Uterus (tissue), 4 donors: ENCODE results near the gene NISCH. TPM values are rescaled to one million over a fixed set of nuclear protein-coding genes. Genes with fewer than 3 reads are reported as not detected.

Experiments used
- DNase-seq, 2 donors: peaks; one replicate each; pipeline ENCODE4 v3.0.0-alpha.2; 2019 to 2020
- H3K27ac ChIP-seq, 2 donors: fragments of 200-600 bp; sonication (generic); 1 replicate in 1 of 2; 2 replicates in 1 of 2; pipeline ENCODE4 v1.5.1; 2016 to 2018
- H3K27me3 ChIP-seq, 2 donors: fragments of 200-600 bp; sonication (generic); one replicate each; pipeline ENCODE4 v1.5.1; 2018 to 2019; ENCODE audit warnings: control low read depth in 1 of 2
- H3K36me3 ChIP-seq, 2 donors: fragments of 200-600 bp; sonication (generic); one replicate each; pipeline ENCODE4 v1.5.1; 2019; ENCODE audit warnings: control low read depth in 1 of 2
- H3K4me1 ChIP-seq, 2 donors: fragments of 200-600 bp; sonication (generic); one replicate each; pipeline ENCODE4 v1.5.1; 2018 to 2019; ENCODE audit warnings: control low read depth in 1 of 2
- H3K4me3 ChIP-seq, 2 donors: fragments of 200-600 bp; sonication (generic); 1 replicate in 1 of 2; 2 replicates in 1 of 2; pipeline ENCODE4 v1.5.1; 2018 to 2019; ENCODE audit warnings: mild to moderate bottlenecking in 1 of 2
- H3K9me3 ChIP-seq, 2 donors: fragments of 200-600 bp; sonication (generic); one replicate each; pipeline ENCODE4 v1.5.1; 2019; ENCODE audit warnings: control low read depth in 1 of 2
- POLR2A ChIP-seq, 2 donors: fragments of 450-650 bp; IDR thresholded peaks; one replicate each; pipeline ENCODE4 v1.6.1; 2016; ENCODE audit warnings: antibody characterized with exemption in 2 of 2, mild to moderate bottlenecking in 1 of 2, moderate library complexity in 1 of 2
- intact Hi-C: fragments of 100-400 bp; cut with DNase I; formaldehyde crosslinking; loops from one replicate; pipeline ENCODE4 v1.15.1; 2023; ENCODE audit warnings: low total_unique reads
- total RNA-seq, 4 donors: library from RNA; depleted of rRNA in 3 of 4; stranded (reverse); fragments of >200 nt in 3 of 4; gene quantifications; one replicate each; pipeline versions ENCODE4 v1.1.0 to v1.2.4, GENCODE V29; 2014 to 2023
- TF ChIP-seq, protein P1 (sequence below), 4 experiments: fragments of 200-600 bp in 2 of 4; fragments of 450-650 bp in 2 of 4; sonication (generic) in 2 of 4; IDR thresholded peaks; one replicate each; pipeline ENCODE4 v1.5.1; 2016 to 2019; ENCODE audit warnings: antibody characterized with exemption in 4 of 4, mild to moderate bottlenecking in 2 of 4, moderate library complexity in 1 of 4
- donor health status: DM: yes; HTN: yes; CAD: no.

The NISCH gene
- total RNA-seq, 4 donors from 2014 or later, result 50.0 to 157 (median 114) TPM

DNA sequence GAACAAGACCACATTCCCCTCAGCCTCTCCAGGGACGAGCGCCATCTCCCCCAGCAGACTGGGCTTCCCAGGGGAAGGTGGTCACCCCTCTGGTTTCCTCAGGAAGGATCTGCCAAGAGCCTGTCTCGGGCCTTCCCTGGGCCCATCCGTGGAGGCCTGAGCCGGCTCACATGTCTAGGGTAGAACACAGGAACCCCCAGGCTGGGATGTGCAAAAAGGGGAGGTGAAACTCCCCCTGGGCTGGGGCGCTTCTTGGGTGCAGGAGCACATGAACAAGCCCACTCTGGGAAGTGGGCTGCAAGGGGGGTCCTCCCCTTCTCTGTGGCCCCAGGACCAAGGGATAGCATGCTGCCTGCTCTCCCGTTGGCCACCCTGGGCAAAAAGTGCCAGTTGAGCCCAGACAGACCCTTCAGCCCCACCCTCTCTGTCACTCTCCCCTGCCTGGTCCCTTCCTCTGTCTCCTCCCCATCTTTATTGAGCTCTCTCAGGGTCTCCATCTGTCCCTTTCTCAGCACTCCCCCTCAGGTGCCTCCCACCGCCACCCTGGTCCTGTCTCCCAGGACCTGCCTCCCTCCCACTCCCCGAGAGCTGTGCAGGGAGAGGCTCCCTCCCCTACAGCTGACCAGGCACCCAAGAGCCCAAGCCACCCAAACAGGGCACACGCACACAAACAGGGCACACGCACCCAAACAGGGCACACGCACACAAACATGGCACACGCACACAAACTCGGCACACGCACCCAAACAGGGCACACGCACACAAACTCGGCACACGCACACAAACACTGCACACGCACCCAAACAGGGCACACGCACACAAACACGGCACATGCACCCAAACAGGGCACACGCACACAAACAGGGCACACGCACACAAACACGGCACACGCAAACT, 11.4 kb upstream of the NISCH start:
- TF ChIP-seq, protein P1, sequence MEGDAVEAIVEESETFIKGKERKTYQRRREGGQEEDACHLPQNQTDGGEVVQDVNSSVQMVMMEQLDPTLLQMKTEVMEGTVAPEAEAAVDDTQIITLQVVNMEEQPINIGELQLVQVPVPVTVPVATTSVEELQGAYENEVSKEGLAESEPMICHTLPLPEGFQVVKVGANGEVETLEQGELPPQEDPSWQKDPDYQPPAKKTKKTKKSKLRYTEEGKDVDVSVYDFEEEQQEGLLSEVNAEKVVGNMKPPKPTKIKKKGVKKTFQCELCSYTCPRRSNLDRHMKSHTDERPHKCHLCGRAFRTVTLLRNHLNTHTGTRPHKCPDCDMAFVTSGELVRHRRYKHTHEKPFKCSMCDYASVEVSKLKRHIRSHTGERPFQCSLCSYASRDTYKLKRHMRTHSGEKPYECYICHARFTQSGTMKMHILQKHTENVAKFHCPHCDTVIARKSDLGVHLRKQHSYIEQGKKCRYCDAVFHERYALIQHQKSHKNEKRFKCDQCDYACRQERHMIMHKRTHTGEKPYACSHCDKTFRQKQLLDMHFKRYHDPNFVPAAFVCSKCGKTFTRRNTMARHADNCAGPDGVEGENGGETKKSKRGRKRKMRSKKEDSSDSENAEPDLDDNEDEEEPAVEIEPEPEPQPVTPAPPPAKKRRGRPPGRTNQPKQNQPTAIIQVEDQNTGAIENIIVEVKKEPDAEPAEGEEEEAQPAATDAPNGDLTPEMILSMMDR (IDR thresholded peaks at IDR 0.05), result no peak
- TF ChIP-seq POLR2A (IDR thresholded peaks at IDR 0.05), result no peak
- H3K4me1 ChIP-seq, result no peaks in the 10 kb centered on the region
- DNase-seq, result no peak
- no peaks in the 10 kb centered on the region for H3K27me3 ChIP-seq
- no peaks in the 10 kb centered on the region for H3K36me3 ChIP-seq
- no peak overlapping the region for H3K27ac ChIP-seq
- no peak overlapping the region for H3K4me3 ChIP-seq
- intact Hi-C loops, result no loop called here
- H3K9me3 ChIP-seq, result no peaks in the 10 kb centered on the region

GRCh38 chr3:52444860-52445793, 10.3 kb upstream of the NISCH start, which contains the start of gene SEMA3G:
TSS of gene SEMA3G (minus strand) at chr3:52445103. CDS start at chr3:52445027, 76 bp downstream.
- no peak for DNase-seq
- Histone ChIP-seq H3K4me3 (no peak within 1 kb of the TSS), H3K27ac (no peak within 1 kb of the TSS), H3K9me3 (no peaks in the 10 kb centered on the region), H3K36me3 (no peaks in the 10 kb centered on the region), H3K27me3 (no peaks in the 10 kb centered on the region), H3K4me1 (no peaks in the 10 kb centered on the region)
- TF ChIP-seq, protein P1 (IDR thresholded peaks at IDR 0.05), result peak in 3 of 4 experiments; percentile 33 to 57 (median 45)
- TF ChIP-seq POLR2A (IDR thresholded peaks at IDR 0.05), result peak; percentile 21 to 38
- intact Hi-C loops, result no loop called here

GRCh38 chr3:52446042-52446441, 9.4 kb upstream of the NISCH start:
- no peak for TF ChIP-seq POLR2A (IDR thresholded peaks at IDR 0.05)
- TF ChIP-seq, protein P1 (IDR thresholded peaks at IDR 0.05), result no peak
- Histone ChIP-seq H3K4me1 (no peaks in the 10 kb centered on the region), H3K9me3 (no peaks in the 10 kb centered on the region), H3K36me3 (no peaks in the 10 kb centered on the region), H3K27ac (no peak overlapping the region), H3K4me3 (no peak overlapping the region), H3K27me3 (no peaks in the 10 kb centered on the region)
- intact Hi-C loops, result no loop called here
- no peak for DNase-seq

DNA sequence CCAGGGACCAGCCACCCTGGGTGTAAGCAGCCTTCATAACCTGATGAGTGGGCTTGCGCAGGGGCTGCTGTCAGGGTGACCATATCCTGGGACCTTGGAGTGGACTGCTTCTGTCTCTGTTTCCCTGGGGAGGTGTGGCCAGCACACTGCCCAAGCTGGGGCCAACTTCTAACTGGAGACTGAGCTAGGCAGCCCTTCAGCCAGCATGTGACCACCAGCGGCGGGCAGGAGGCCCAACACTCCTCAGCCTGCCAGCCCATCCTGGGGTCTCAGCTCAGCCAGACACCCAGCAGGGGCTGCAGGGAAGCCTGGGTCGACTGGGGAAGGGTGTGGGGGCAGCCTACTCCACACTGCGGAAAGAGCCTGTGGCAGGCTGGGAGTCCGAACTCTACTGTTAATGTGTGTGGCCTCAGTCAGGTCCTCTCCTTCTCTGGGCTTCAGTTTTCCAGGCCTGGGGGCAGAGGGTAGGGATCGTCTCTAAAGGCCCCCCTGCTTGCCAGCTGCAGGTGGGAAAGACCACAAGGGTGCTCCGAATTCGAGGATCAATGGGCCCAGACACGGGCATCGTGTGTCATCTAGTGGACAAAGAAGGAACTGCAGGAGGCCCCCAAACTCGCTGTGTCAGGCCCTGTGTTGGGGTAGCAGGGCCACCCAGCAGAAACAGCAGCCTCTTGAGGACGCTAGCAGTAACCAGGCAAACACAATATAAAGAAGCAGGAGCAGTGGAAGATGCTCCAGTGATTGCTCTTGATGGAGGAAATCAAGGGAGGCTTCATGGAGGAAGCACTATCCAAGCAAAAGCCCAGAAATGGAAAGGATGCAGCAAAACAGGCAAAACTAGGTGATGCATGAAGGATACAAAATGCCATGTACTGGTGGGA, 8.5 kb upstream of the NISCH start:
- DNase-seq, result peak; percentile 62 to 64
- Histone ChIP-seq H3K4me1 (no peaks in the 10 kb centered on the region), H3K4me3 (no peak overlapping the region), H3K36me3 (no peaks in the 10 kb centered on the region), H3K27ac (no peak overlapping the region), H3K9me3 (no peaks in the 10 kb centered on the region), H3K27me3 (no peaks in the 10 kb centered on the region)
- intact Hi-C loops, result no loop called here
- TF ChIP-seq POLR2A (IDR thresholded peaks at IDR 0.05), result no peak
- TF ChIP-seq, protein P1 (IDR thresholded peaks at IDR 0.05), result peak; percentile 97 to 100 (median 98)
